Peyer's patch (tissue), 4 donors: ENCODE measurements around the gene GRPEL1.

Experiments used
- POLR2A ChIP-seq, 2 donors: fragments of 450-650 bp; IDR thresholded peaks; one replicate each; pipeline ENCODE4 v1.5.1; 2017; ENCODE audit warnings: antibody characterized with exemption in 2 of 2, mild to moderate bottlenecking in 2 of 2, moderate library complexity in 2 of 2
- TF ChIP-seq, protein P1 (sequence below), 6 experiments: fragments of 450-650 bp in 4 of 6; fragments of 200-600 bp in 2 of 6; sonication (generic) in 1 of 6; IDR thresholded peaks; one replicate each; pipeline ENCODE4 v1.5.1; 2017 to 2019; ENCODE audit warnings: antibody characterized with exemption in 6 of 6, mild to moderate bottlenecking in 3 of 6, moderate library complexity in 1 of 6

DNA sequence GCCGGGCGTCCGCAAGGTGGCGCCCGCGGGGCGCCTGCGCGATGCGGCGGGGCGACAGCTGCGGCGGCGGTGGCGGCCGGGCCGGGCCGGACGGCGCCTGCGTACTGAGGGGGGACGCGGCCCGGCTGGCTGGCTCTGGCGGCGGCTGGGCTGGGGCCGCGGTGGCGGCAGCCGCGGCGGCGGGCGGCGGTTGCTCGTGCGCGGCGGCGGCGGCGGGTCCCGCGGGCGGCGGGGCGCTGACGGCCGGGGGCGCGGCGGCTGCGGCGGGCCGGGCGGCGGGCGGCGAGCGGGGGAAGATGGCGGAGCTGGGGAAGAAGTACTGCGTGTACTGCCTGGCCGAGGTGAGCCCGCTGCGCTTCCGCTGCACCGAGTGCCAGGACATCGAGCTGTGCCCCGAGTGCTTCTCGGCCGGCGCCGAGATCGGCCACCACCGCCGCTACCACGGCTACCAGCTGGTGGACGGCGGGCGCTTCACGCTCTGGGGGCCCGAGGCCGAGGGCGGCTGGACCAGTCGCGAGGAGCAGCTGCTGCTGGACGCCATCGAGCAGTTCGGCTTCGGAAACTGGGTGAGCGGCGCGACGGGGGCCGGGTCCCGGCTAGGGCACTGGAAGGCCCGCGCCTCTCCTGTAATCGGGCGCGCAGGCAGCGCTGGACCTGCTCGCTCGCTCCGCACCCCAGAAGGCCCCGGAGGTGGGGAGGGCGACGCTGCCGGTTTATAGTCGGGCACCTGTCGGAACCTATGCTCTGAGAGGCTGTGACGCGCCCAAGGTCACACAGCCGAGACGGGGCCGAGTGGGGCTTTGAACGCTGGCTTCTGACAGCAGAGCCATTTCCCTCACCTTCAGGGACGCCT is 24.4 kb downstream of the GRPEL1 start, which contains the start of gene TADA2B:
- TF ChIP-seq, protein P1, sequence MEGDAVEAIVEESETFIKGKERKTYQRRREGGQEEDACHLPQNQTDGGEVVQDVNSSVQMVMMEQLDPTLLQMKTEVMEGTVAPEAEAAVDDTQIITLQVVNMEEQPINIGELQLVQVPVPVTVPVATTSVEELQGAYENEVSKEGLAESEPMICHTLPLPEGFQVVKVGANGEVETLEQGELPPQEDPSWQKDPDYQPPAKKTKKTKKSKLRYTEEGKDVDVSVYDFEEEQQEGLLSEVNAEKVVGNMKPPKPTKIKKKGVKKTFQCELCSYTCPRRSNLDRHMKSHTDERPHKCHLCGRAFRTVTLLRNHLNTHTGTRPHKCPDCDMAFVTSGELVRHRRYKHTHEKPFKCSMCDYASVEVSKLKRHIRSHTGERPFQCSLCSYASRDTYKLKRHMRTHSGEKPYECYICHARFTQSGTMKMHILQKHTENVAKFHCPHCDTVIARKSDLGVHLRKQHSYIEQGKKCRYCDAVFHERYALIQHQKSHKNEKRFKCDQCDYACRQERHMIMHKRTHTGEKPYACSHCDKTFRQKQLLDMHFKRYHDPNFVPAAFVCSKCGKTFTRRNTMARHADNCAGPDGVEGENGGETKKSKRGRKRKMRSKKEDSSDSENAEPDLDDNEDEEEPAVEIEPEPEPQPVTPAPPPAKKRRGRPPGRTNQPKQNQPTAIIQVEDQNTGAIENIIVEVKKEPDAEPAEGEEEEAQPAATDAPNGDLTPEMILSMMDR (IDR thresholded peaks at IDR 0.05): no peak
- TF ChIP-seq POLR2A (IDR thresholded peaks at IDR 0.05): peak; percentile 42 to 54
